Endothelial cell of umbilical vein (primary cell): Measurements from ENCODE around the gene CARD11. TPM values are rescaled to one million over a fixed set of nuclear protein-coding genes. Genes with fewer than 3 reads are reported as not detected.

Experiments
- BruUV-seq: library from RNA; stranded (reverse); fragments of 400-500 nt; replicated peaks from 2 replicates; lab custom pipeline; 2021; lab: Mats Ljungman, UMichigan
- CTCF ChIA-PET: fragments of 300-600, 350-600 bp; sonication (Branson Sonifier 250); formaldehyde crosslinking; loops from one replicate; lab custom pipeline; 2021; ENCODE audit warnings: antibody characterized with exemption, inconsistent platforms; lab: Charles Lee
- POLR2A ChIA-PET: fragments of 300-600, 350-600 bp; sonication (Branson Sonifier 250); formaldehyde crosslinking; loops from one replicate; lab custom pipeline; 2021; ENCODE audit warnings: antibody characterized with exemption, inconsistent platforms; lab: Charles Lee
- DNase-seq: peaks from one replicate; pipeline ENCODE4 v3.0.0-alpha.2; 2011; ENCODE audit warnings: low read depth, low spot score
- FAIRE-seq: peaks from 2 replicates; lab custom pipeline; 2011; peaks lifted over from hg19 to GRCh38; lab: Jason Lieb, UNC
- H2AFZ ChIP-seq: 2 replicates; pipeline ENCODE4 v1.6.0; 2012; ENCODE audit warnings: low read depth, low read length, control low read depth, inconsistent platforms
- H3K27ac ChIP-seq: 2 replicates; pipeline ENCODE4 v1.5.1; 2011; ENCODE audit warnings: low read depth, mild to moderate bottlenecking, control low read depth, low read length, moderate library complexity; ENCODE audit not compliant: insufficient read depth
- H3K27me3 ChIP-seq, 2 experiments: 2 replicates each; pipeline versions ENCODE4 v1.6.0 to v1.6.1; 2011; ENCODE audit warnings: low read length in 2 of 2, mixed read lengths in 1 of 2; ENCODE audit not compliant: control insufficient read depth in 2 of 2, insufficient read depth in 2 of 2
- H3K36me3 ChIP-seq, 2 experiments: 2 replicates in 1 of 2; 3 replicates in 1 of 2; pipeline ENCODE4 v1.5.1; 2011; ENCODE audit warnings: low read length in 2 of 2, mild to moderate bottlenecking in 1 of 2, moderate library complexity in 1 of 2; ENCODE audit not compliant: control insufficient read depth in 2 of 2, insufficient read depth in 2 of 2; ENCODE audit errors: extremely low read depth in 1 of 2
- H3K4me1 ChIP-seq: 3 replicates; pipeline ENCODE4 v1.5.1; 2011; ENCODE audit warnings: mild to moderate bottlenecking, low read length; ENCODE audit not compliant: control insufficient read depth, insufficient read depth; ENCODE audit errors: extremely low read depth
- H3K4me2 ChIP-seq: 2 replicates; pipeline ENCODE4 v1.6.1; 2011; ENCODE audit warnings: low read length, control low read depth, mixed read lengths; ENCODE audit not compliant: insufficient read depth
- H3K4me3 ChIP-seq, 3 experiments: fragments of 200-600 bp in 1 of 3; sonication (generic), shearing (Covaris generic) in 1 of 3; replicated peaks in 1 of 3; 2 replicates each; pipeline ENCODE4 v1.5.1; 2011 to 2016; ENCODE audit warnings: control low read depth in 3 of 3, low read length in 3 of 3, mild to moderate bottlenecking in 2 of 3, inconsistent platforms in 1 of 3, low read depth in 1 of 3, moderate library complexity in 1 of 3; ENCODE audit not compliant: insufficient read depth in 1 of 3
- H3K79me2 ChIP-seq: 2 replicates; pipeline ENCODE4 v1.6.0; 2012; ENCODE audit warnings: low read length, inconsistent platforms; ENCODE audit not compliant: control insufficient read depth, insufficient read depth
- H3K9ac ChIP-seq: replicated peaks from 2 replicates; pipeline ENCODE3; 2011; ENCODE audit warnings: low read length, control low read depth; ENCODE audit not compliant: insufficient read depth; ENCODE audit errors: extremely low read depth
- H3K9me1 ChIP-seq: replicated peaks from 3 replicates; pipeline ENCODE4 v1.6.0; 2011; ENCODE audit warnings: mild to moderate bottlenecking, low read length; ENCODE audit not compliant: control insufficient read depth, insufficient read depth; ENCODE audit errors: extremely low read depth
- H3K9me3 ChIP-seq: replicated peaks from 2 replicates; pipeline ENCODE4 v1.5.1; 2012; ENCODE audit warnings: low read length, inconsistent platforms; ENCODE audit not compliant: control insufficient read depth, insufficient read depth
- H4K20me1 ChIP-seq: replicated peaks from 2 replicates; pipeline ENCODE3; 2011; ENCODE audit warnings: mild to moderate bottlenecking, low read length; ENCODE audit not compliant: control insufficient read depth, insufficient read depth; ENCODE audit errors: extremely low read depth
- EZH2 ChIP-seq: IDR thresholded peaks from 2 replicates; pipeline ENCODE4 v1.6.1; 2012; ENCODE audit warnings: borderline replicate concordance, low read depth, mild to moderate bottlenecking, moderate library complexity, low read length, inconsistent platforms; ENCODE audit not compliant: severe bottlenecking
- GATA2 ChIP-seq: IDR thresholded peaks from 2 replicates; pipeline ENCODE4 v1.7.0; 2011; ENCODE audit warnings: low read depth, mild to moderate bottlenecking, moderate library complexity, mixed read lengths, low read length; ENCODE audit not compliant: insufficient read length, insufficient read depth
- JUN ChIP-seq: IDR thresholded peaks from 2 replicates; pipeline ENCODE4 v1.6.1; 2011; ENCODE audit warnings: borderline replicate concordance, low read depth; ENCODE audit not compliant: insufficient read length, insufficient read depth
- MYC ChIP-seq: IDR thresholded peaks from one replicate; pipeline ENCODE4 v1.6.1; 2011; ENCODE audit warnings: mild to moderate bottlenecking, low read depth, low read length
- POLR2A ChIP-seq: IDR thresholded peaks from 2 replicates; pipeline ENCODE4 v1.6.1; 2012; ENCODE audit warnings: low read depth, mild to moderate bottlenecking, control low read depth, low read length
- POLR2AphosphoS5 ChIP-seq: IDR thresholded peaks from 2 replicates; pipeline ENCODE4 v1.6.1; 2012; ENCODE audit warnings: low read depth, mild to moderate bottlenecking, control low read depth, low read length, moderate library complexity; ENCODE audit not compliant: insufficient read depth
- dilution Hi-C: fragments of 300-500 bp; cut with MboI; formaldehyde crosslinking; loops from one replicate; pipeline ENCODE4 v1.15.0; 2019; ENCODE audit warnings: low sequenced_read_pairs; ENCODE audit not compliant: extremely low pct_ligation_motif_present
- intact Hi-C: fragments of 100-400 bp; cut with micrococcal nuclease; formaldehyde crosslinking; loops from one replicate; pipeline ENCODE4 v1.10.0; 2022
- polyA plus RNA-seq, 4 experiments: library from polyadenylated mRNA; depleted of rRNA in 3 of 4; stranded (reverse) in 3 of 4; unstranded in 1 of 4; fragments of >200 nt; gene quantifications; 2 replicates each; pipeline versions ENCODE4 v1.2.1 to v1.2.3, GENCODE V29; 2011 to 2012; ENCODE audit warnings: missing spikeins in 1 of 4
- total RNA-seq: library from RNA; stranded (reverse); gene quantifications from 2 replicates; pipeline ENCODE4 v1.2.3, GENCODE V29; 2021
- TF ChIP-seq, protein P1 (sequence below), 2 donors: IDR thresholded peaks; 1 replicate in 1 of 2; 2 replicates in 1 of 2; pipeline ENCODE4 v1.5.1; 2011; ENCODE audit warnings: low read length in 2 of 2, mild to moderate bottlenecking in 2 of 2, moderate library complexity in 2 of 2, control low read depth in 1 of 2, inconsistent platforms in 1 of 2, low read depth in 1 of 2; ENCODE audit not compliant: insufficient read depth in 1 of 2; ENCODE audit errors: extremely low read depth in 1 of 2
- TF ChIP-seq, protein P2 (sequence below): IDR thresholded peaks from 2 replicates; pipeline ENCODE4 v1.6.1; 2011; ENCODE audit not compliant: insufficient read depth, insufficient read length

The CARD11 gene
- total and polyA plus RNA-seq, 2 donors (not counting 3 experiments of a cell fraction or from before 2014, with no cell fraction given) = 20.4 to 41.8 TPM

DNA sequence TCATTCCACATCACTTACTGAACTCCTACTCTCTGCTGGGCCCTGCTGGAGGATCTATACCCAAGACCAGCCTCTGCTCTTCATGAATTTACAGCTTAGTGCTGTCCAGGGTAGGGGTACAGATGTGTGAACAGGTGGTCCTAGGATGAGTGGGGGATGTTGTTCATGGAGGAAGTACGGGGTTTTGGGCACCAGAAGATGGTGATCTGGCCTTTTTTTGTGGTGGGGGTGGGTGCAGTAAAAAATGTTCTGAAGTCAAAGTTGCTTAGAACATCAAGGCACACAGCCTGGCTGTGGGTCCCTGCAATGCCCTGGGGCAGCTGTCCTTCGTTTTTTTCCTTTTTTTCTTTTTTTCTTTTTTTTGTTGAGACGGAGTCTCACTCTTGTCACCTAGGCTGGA, 165.4 kb downstream of the CARD11 start:
- Histone ChIP-seq H3K79me2 (no peaks in the 10 kb centered on the region), H3K27me3 (no peaks in the 10 kb centered on the region), H3K36me3 (no peaks in the 10 kb centered on the region), H3K27ac (no peak overlapping the region), H3K9ac (no peak overlapping the region), H3K9me3 (no peaks in the 10 kb centered on the region), H2AFZ (no peak overlapping the region), H3K9me1 (no peaks in the 10 kb centered on the region), H3K4me1 (peaks cover 3% of the 10 kb centered on the region), H3K4me3 (no peak overlapping the region), H4K20me1 (no peaks in the 10 kb centered on the region), H3K4me2 (no peak overlapping the region)
- intact Hi-C loops (no loop called here), dilution Hi-C loops (no loop called here)
- POLR2A ChIA-PET = no interaction called here
- CTCF ChIA-PET = interaction anchor here (1.7 kb wide), 1 partner anchor 13 kb away, joined by 14 read pairs; no protein-coding TSS in a partner anchor
- DNase-seq (no peak), FAIRE-seq (no peak)
- BruUV-seq = no TSS peak
- TF ChIP-seq, protein P1, sequence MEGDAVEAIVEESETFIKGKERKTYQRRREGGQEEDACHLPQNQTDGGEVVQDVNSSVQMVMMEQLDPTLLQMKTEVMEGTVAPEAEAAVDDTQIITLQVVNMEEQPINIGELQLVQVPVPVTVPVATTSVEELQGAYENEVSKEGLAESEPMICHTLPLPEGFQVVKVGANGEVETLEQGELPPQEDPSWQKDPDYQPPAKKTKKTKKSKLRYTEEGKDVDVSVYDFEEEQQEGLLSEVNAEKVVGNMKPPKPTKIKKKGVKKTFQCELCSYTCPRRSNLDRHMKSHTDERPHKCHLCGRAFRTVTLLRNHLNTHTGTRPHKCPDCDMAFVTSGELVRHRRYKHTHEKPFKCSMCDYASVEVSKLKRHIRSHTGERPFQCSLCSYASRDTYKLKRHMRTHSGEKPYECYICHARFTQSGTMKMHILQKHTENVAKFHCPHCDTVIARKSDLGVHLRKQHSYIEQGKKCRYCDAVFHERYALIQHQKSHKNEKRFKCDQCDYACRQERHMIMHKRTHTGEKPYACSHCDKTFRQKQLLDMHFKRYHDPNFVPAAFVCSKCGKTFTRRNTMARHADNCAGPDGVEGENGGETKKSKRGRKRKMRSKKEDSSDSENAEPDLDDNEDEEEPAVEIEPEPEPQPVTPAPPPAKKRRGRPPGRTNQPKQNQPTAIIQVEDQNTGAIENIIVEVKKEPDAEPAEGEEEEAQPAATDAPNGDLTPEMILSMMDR (IDR thresholded peaks at IDR 0.05; ENCODE audit: extremely low read depth in 1 of 2, insufficient read depth in 1 of 2, low read depth in 1 of 2, low read length in 2 of 2) = no peak
- no peak for TF ChIP-seq POLR2AphosphoS5
- TF ChIP-seq, protein P2, sequence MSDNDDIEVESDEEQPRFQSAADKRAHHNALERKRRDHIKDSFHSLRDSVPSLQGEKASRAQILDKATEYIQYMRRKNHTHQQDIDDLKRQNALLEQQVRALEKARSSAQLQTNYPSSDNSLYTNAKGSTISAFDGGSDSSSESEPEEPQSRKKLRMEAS = no peak

DNA sequence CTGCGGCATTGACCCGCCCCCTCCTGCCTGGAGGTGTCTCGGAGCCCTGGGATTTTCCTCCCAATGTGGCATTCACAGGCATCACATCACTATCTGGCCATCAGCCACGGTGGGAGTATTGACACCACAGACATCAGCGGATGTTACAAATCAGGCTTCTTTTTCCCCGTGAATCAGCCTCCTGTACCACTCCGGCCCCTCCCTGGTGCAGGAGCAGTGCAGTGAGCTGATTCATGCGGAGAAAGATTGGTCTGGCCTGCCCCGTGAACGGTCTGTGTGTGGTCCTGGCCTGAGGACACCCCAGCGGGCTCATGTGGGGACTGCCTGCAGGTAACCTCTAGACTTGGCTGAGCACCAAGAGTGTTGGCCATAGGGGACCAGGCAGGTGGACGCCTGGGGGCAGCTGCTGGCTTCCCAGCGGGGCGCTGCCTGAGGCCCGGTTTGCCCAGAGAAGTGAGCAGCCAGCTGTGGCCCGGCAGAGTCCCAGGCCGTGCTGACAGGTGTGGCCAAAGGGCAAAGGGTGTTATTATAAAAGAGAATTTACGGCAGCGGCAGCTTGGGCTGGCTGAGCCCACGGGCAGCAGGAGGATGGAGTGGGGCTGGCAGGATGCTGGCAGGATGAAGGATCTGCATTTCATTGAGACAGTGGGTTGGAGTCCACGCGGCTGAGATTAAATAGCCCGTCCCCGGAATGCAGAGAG, 167.5 kb downstream of the CARD11 start:
- H3K79me2 ChIP-seq = no peaks in the 10 kb centered on the region
- H3K9ac ChIP-seq = no peak overlapping the region
- no peaks in the 10 kb centered on the region for H3K9me3 ChIP-seq
- no peak overlapping the region for H2AFZ ChIP-seq
- no TSS peak for BruUV-seq
- FAIRE-seq (no peak), DNase-seq (no peak)
- no peaks in the 10 kb centered on the region for H3K9me1 ChIP-seq
- peaks cover 7% of the 10 kb centered on the region for H3K4me1 ChIP-seq
- intact Hi-C loops (no loop called here), dilution Hi-C loops (no loop called here)
- H3K4me2 ChIP-seq = no peak overlapping the region
- H3K36me3 ChIP-seq = no peaks in the 10 kb centered on the region
- H3K27ac ChIP-seq = no peak overlapping the region
- H3K27me3 ChIP-seq = no peaks in the 10 kb centered on the region
- no peak for TF ChIP-seq MYC
- TF ChIP-seq EZH2 = no peak
- TF ChIP-seq, protein P2 = no peak
- TF ChIP-seq GATA2 = no peak
- TF ChIP-seq POLR2AphosphoS5 = no peak
- no peak for TF ChIP-seq JUN
- TF ChIP-seq POLR2A = no peak
- TF ChIP-seq, protein P1 (IDR thresholded peaks at IDR 0.05; ENCODE audit: extremely low read depth in 1 of 2, insufficient read depth in 1 of 2, low read depth in 1 of 2, low read length in 2 of 2) = no peak
- CTCF ChIA-PET = interaction anchor here (3.5 kb wide), 1 partner anchor 11 kb away, joined by 20 read pairs; no protein-coding TSS in a partner anchor
- H4K20me1 ChIP-seq = no peaks in the 10 kb centered on the region
- H3K4me3 ChIP-seq = no peak overlapping the region
- POLR2A ChIA-PET = no interaction called here
